ENCODE data around the gene ASS1. TPM values are rescaled to one million over a fixed set of nuclear protein-coding genes. Genes with fewer than 3 reads are reported as not detected.

Gene ASS1
- total RNA-seq, 1 experiment from 2014 or later, result 118 TPM

GRCh38 chr9:130419521-130420035 lies 25.2 kb upstream of the ASS1 start:
- intact Hi-C loops (cut with micrococcal nuclease; ENCODE audit: unreplicated experiment), result no loop called here
- no TSS peak for BruUV-seq (replicated peaks)
- CTCF ChIA-PET, result no interaction called here
- TF ChIP-seq CTCF (IDR thresholded peaks at IDR 0.05; ENCODE audit: insufficient read depth in 1 of 2, low read depth in 1 of 2, low read length in 1 of 2, severe bottlenecking in 1 of 2, unreplicated experiment in 1 of 2), result no peak
- Mint-ChIP-seq H3K27ac (ENCODE audit: unreplicated experiment) (no peak overlapping the region), H3K27me3 (ENCODE audit: insufficient read depth, unreplicated experiment) (no peaks in the 10 kb centered on the region), H3K4me1 (ENCODE audit: low read depth, unreplicated experiment) (no peaks in the 10 kb centered on the region), H3K36me3 (ENCODE audit: insufficient read depth, unreplicated experiment) (no peaks in the 10 kb centered on the region), H3K4me3 (ENCODE audit: unreplicated experiment) (no peak overlapping the region), H3K9me3 (ENCODE audit: unreplicated experiment) (no peaks in the 10 kb centered on the region)
- DNase-seq, result no peak
- no peaks in the 10 kb centered on the region for H3K36me3 ChIP-seq (ENCODE audit: control insufficient read depth, insufficient read depth, low read length)
- POLR2A ChIA-PET, result no interaction called here
- H3K9me3 ChIP-seq, result no peaks in the 10 kb centered on the region
- no peaks in the 10 kb centered on the region for H3K27me3 ChIP-seq (replicated peaks; ENCODE audit: control insufficient read depth, insufficient read depth, low read length)
- H3K4me1 ChIP-seq, result peaks cover 3% of the 10 kb centered on the region
- H3K4me3 ChIP-seq (ENCODE audit: low read depth, low read length), result no peak overlapping the region

DNA sequence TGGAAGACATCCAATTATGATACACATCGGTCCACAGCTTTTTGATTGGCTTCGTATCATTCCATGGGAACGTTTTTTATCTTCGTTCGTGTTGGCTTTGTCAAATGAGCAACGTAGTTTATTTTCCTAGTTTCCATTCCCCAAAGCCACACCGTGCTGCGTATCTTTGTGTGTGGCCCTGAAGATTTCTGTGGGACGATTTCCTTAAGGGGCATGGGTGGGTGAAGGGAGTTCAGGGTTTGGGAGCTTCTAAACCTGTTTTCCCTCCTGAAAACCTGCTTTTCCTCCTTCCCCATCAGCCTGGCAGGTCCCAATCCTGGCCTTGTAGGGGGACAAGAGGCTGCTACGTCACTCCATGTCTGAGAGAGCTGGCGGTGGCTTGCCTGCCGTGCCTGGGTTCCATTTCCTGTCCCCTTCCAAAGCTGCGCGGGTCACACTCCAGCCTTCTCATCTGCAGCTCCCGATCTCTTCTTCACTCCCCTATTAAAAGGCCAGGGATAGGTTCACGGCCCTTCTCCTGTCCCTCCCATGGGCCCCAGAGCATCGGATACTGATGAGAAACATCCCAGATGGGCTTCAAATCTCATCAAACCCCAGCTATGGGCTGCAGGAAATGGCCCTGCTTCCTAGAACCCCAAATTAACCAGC lies 23.5 kb upstream of the ASS1 start:
- H3K27ac Mint-ChIP-seq (ENCODE audit: unreplicated experiment), result no peak overlapping the region

DNA sequence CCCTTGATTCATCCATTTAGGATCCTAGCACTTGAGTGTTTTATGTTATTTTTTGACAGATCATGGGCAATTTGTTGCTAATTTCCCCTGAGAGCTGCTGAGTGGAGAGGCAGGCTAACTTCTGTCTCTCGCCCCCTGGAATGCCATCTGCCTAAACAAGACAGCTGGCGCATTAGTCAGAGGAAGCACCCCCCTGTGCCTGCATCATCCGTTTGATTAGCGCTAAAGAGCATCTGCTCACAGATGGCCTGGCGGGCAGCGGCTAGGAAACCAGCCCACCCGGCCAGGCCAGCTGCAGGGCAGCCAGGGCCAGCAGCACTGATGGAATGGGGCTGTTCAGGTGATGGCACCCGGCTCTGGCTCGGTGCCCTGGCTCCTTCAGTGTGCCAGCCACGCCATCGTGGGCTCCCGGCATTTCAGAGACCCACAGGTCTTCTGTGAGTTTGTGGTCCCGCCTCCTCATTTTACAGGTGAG lies 22.9 kb upstream of the ASS1 start:
- no peak overlapping the region for H3K27ac Mint-ChIP-seq (ENCODE audit: unreplicated experiment)
- Histone ChIP-seq H3K36me3 (ENCODE audit: control insufficient read depth, insufficient read depth, low read length) (no peaks in the 10 kb centered on the region), H3K27me3 (replicated peaks; ENCODE audit: control insufficient read depth, insufficient read depth, low read length) (no peaks in the 10 kb centered on the region), H3K9me3 (no peaks in the 10 kb centered on the region), H3K4me3 (ENCODE audit: low read depth, low read length) (no peak overlapping the region), H3K4me1 (peaks cover 26% of the 10 kb centered on the region)
- intact Hi-C loops (cut with micrococcal nuclease; ENCODE audit: unreplicated experiment), result no loop called here
- H3K4me1 Mint-ChIP-seq (ENCODE audit: low read depth, unreplicated experiment), result peaks cover 12% of the 10 kb centered on the region
- DNase-seq, result no peak
- CTCF ChIA-PET, result no interaction called here
- H3K36me3 Mint-ChIP-seq (ENCODE audit: insufficient read depth, unreplicated experiment), result no peaks in the 10 kb centered on the region
- POLR2A ChIA-PET, result no interaction called here
- H3K4me3 Mint-ChIP-seq (ENCODE audit: unreplicated experiment), result no peak overlapping the region
- TF ChIP-seq CTCF (IDR thresholded peaks at IDR 0.05; ENCODE audit: insufficient read depth in 1 of 2, low read depth in 1 of 2, low read length in 1 of 2, severe bottlenecking in 1 of 2, unreplicated experiment in 1 of 2), result no peak
- H3K9me3 Mint-ChIP-seq (ENCODE audit: unreplicated experiment), result no peaks in the 10 kb centered on the region
- BruUV-seq (replicated peaks), result no TSS peak
- no peaks in the 10 kb centered on the region for H3K27me3 Mint-ChIP-seq (ENCODE audit: insufficient read depth, unreplicated experiment)

More for the DNA sequence above, 23.5 kb upstream of the ASS1 start:
- no peaks in the 10 kb centered on the region for H3K9me3 ChIP-seq
- ChIA-PET POLR2A (no interaction called here), CTCF (no interaction called here)
- H3K9me3 Mint-ChIP-seq (ENCODE audit: unreplicated experiment), result no peaks in the 10 kb centered on the region
- H3K27me3 ChIP-seq (replicated peaks; ENCODE audit: control insufficient read depth, insufficient read depth, low read length), result no peaks in the 10 kb centered on the region
- H3K4me3 ChIP-seq (ENCODE audit: low read depth, low read length), result no peak overlapping the region
- no peak for TF ChIP-seq CTCF (IDR thresholded peaks at IDR 0.05; ENCODE audit: insufficient read depth in 1 of 2, low read depth in 1 of 2, low read length in 1 of 2, severe bottlenecking in 1 of 2, unreplicated experiment in 1 of 2)
- no TSS peak for BruUV-seq (replicated peaks)
- peaks cover 7% of the 10 kb centered on the region for H3K4me1 Mint-ChIP-seq (ENCODE audit: low read depth, unreplicated experiment)
- H3K4me1 ChIP-seq, result peaks cover 20% of the 10 kb centered on the region
- no peak overlapping the region for H3K4me3 Mint-ChIP-seq (ENCODE audit: unreplicated experiment)
- DNase-seq, result no peak
- no peaks in the 10 kb centered on the region for H3K27me3 Mint-ChIP-seq (ENCODE audit: insufficient read depth, unreplicated experiment)
- H3K36me3 Mint-ChIP-seq (ENCODE audit: insufficient read depth, unreplicated experiment), result no peaks in the 10 kb centered on the region
- no peaks in the 10 kb centered on the region for H3K36me3 ChIP-seq (ENCODE audit: control insufficient read depth, insufficient read depth, low read length)
- intact Hi-C loops (cut with micrococcal nuclease; ENCODE audit: unreplicated experiment), result no loop called here

Data from Caco-2 (cell line).